Loucy (cell line): Measurements from ENCODE around the gene NXNL1.
A peak's percentile ranks its signal among the peaks of the same experiment; 100 is the strongest.

Experiments
- H2AFZ ChIP-seq: fragments of 200-600 bp; sonication (generic); 2 replicates; pipeline ENCODE4 v1.6.0; 2016; ENCODE audit warnings: antibody characterized with exemption, mild to moderate bottlenecking, low read length, moderate library complexity
- H3F3A ChIP-seq: fragments of 200-600 bp; 2 replicates; pipeline ENCODE4 v1.6.0; 2016; ENCODE audit warnings: antibody characterized with exemption, low read depth, mild to moderate bottlenecking
- H3K27me3 ChIP-seq: fragments of 200-600 bp; sonication (generic); 2 replicates; pipeline ENCODE4 v1.6.1; 2014; ENCODE audit warnings: low read length, mild to moderate bottlenecking; ENCODE audit not compliant: insufficient read depth, poor library complexity, severe bottlenecking
- H3K36me3 ChIP-seq: fragments of 200-600 bp; sonication (generic); 2 replicates; pipeline ENCODE4 v1.6.1; 2016; ENCODE audit warnings: low read length; ENCODE audit not compliant: insufficient read depth
- H3K4me1 ChIP-seq: fragments of 200-600 bp; sonication (generic); 2 replicates; pipeline ENCODE4 v1.5.1; 2014; ENCODE audit warnings: low read length, mild to moderate bottlenecking; ENCODE audit not compliant: insufficient read depth, poor library complexity, severe bottlenecking
- H3K4me2 ChIP-seq: fragments of 200-600 bp; sonication (generic); 2 replicates; pipeline ENCODE4 v1.6.0; 2014; ENCODE audit warnings: antibody characterized with exemption, low read length, low read depth, mild to moderate bottlenecking; ENCODE audit not compliant: poor library complexity, severe bottlenecking
- H3K4me3 ChIP-seq: fragments of 200-600 bp; sonication (generic); 2 replicates; pipeline ENCODE4 v1.5.1; 2014; ENCODE audit warnings: low read length, mild to moderate bottlenecking, mixed read lengths; ENCODE audit not compliant: poor library complexity, severe bottlenecking
- H3K79me2 ChIP-seq: fragments of 200-600 bp; sonication (generic); 2 replicates; pipeline ENCODE4 v1.6.1; 2014; ENCODE audit warnings: low read length; ENCODE audit not compliant: insufficient read depth
- H3K9ac ChIP-seq: fragments of 200-600 bp; sonication (generic); 2 replicates; pipeline ENCODE4 v1.6.0; 2014; ENCODE audit warnings: mild to moderate bottlenecking, low read depth, low read length, moderate library complexity; ENCODE audit not compliant: poor library complexity, severe bottlenecking
- H3K9me2 ChIP-seq: fragments of 200-600 bp; sonication (generic); replicated peaks from 2 replicates; pipeline ENCODE4 v1.6.1; 2016; ENCODE audit warnings: low read depth, low read length, mixed read lengths
- H3K9me3 ChIP-seq: fragments of 200-600 bp; sonication (generic); 2 replicates; pipeline ENCODE4 v1.6.1; 2014; ENCODE audit warnings: mild to moderate bottlenecking, antibody characterized with exemption, low read length, low read depth; ENCODE audit not compliant: insufficient read depth
- H4K20me1 ChIP-seq: fragments of 200-600 bp; sonication (generic); 2 replicates; pipeline ENCODE4 v1.6.0; 2014; ENCODE audit warnings: antibody characterized with exemption, low read length, mild to moderate bottlenecking; ENCODE audit not compliant: insufficient read depth, poor library complexity, severe bottlenecking
- CTCF ChIP-seq: fragments of 200-600 bp; sonication (generic); conservative IDR thresholded peaks from 2 replicates; pipeline ENCODE4 v1.5.1; 2014; ENCODE audit warnings: mild to moderate bottlenecking, antibody characterized with exemption, low read length
- EZH2phosphoT487 ChIP-seq: fragments of 200-600 bp; IDR thresholded peaks from 2 replicates; pipeline ENCODE4 v1.6.1; 2018; ENCODE audit warnings: antibody characterized with exemption, mild to moderate bottlenecking, moderate library complexity, borderline replicate concordance

NXNL1 gene

GRCh38 chr19:17488593-17489391 is 28.1 kb upstream of the NXNL1 start:
- Histone ChIP-seq H3K9ac (no peak overlapping the region), H3K27me3 (no peaks in the 10 kb centered on the region), H3K79me2 (no peaks in the 10 kb centered on the region), H3K4me2 (no peak overlapping the region), H3K9me2 (no peaks in the 10 kb centered on the region), H2AFZ (no peak overlapping the region), H3K36me3 (no peaks in the 10 kb centered on the region), H4K20me1 (peaks cover 3% of the 10 kb centered on the region), H3K9me3 (no peaks in the 10 kb centered on the region), H3K4me3 (no peak overlapping the region), H3K4me1 (peaks cover 22% of the 10 kb centered on the region), H3F3A (peaks cover 3% of the 10 kb centered on the region; the same call in 1 of the 2 replicates)
- no peak for TF ChIP-seq EZH2phosphoT487
- TF ChIP-seq CTCF, result peak; percentile 36; the same call in 1 of the 2 replicates

- Histone ChIP-seq H3K79me2 (no peaks in the 10 kb centered on the region), H3K9me3 (no peaks in the 10 kb centered on the region)
Observed at GRCh38 chr19:17487284-17488121, 26.8 kb upstream of the NXNL1 start.

More at GRCh38 chr19:17487284-17488121, 26.8 kb upstream of the NXNL1 start:
- H3K4me2 ChIP-seq, result no peak overlapping the region
- TF ChIP-seq EZH2phosphoT487, result no peak
- no peak for TF ChIP-seq CTCF
- H3K4me3 ChIP-seq, result no peak overlapping the region
- H3K9ac ChIP-seq, result no peak overlapping the region
- no peaks in the 10 kb centered on the region for H3K36me3 ChIP-seq
- H3F3A ChIP-seq, result peaks cover 3% of the 10 kb centered on the region; the same call in 1 of the 2 replicates
- no peak overlapping the region for H2AFZ ChIP-seq
- H3K27me3 ChIP-seq, result no peaks in the 10 kb centered on the region
- peaks cover 3% of the 10 kb centered on the region for H4K20me1 ChIP-seq
- no peaks in the 10 kb centered on the region for H3K9me2 ChIP-seq
- H3K4me1 ChIP-seq, result peaks cover 22% of the 10 kb centered on the region
